ENCODE measurements around the gene FLT3. TPM values are rescaled to one million over a fixed set of nuclear protein-coding genes. Genes with fewer than 3 reads are reported as not detected.

FLT3 gene
- total RNA-seq, 3 donors from 2014 or later, result 0.08 to 0.11 TPM; not detected in 1

DNA sequence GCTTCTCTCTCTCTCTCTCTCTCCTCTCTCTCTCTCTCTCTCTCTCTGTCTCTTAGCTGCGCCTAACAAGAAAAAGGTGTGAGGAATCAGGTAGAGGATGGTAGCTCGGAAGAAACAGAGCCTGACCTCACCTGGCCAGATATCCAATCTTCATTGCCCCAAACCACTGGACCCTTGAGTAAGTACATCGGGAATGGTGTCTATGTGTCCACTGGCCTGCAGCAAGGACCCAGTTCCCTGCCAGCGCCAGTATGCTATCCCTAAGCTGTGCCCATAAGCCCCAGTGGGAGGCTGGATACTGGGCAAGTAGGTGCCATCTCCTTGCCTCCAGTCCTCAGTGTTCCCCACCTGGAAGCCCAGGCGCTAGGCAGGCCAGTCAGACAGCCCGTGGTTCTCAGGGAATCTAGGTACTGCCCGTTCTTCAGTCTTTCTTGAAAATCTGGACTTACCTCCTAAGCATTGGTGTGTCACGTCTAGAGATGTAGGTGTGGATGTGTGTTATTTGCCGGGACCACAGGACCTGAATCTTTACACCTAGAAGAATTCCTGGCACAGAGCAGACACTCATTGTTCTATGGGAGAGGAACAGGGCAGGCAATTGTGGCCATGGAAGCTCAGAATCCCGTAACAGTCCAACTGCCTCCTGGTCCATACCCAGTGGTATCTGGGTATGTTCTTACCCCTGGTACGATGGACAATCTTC is 119.2 kb downstream of the FLT3 start:
- Mint-ChIP-seq H3K27me3 (ENCODE audit: low read depth) (peaks cover 75% of the 10 kb centered on the region), H3K4me3 (no peak overlapping the region), H3K9me3 (no peaks in the 10 kb centered on the region), H3K36me3 (ENCODE audit: insufficient read depth) (no peaks in the 10 kb centered on the region), H3K4me1 (ENCODE audit: low read depth) (peaks cover 22% of the 10 kb centered on the region)
- no peak for DNase-seq
- ATAC-seq, result no peak

DNA sequence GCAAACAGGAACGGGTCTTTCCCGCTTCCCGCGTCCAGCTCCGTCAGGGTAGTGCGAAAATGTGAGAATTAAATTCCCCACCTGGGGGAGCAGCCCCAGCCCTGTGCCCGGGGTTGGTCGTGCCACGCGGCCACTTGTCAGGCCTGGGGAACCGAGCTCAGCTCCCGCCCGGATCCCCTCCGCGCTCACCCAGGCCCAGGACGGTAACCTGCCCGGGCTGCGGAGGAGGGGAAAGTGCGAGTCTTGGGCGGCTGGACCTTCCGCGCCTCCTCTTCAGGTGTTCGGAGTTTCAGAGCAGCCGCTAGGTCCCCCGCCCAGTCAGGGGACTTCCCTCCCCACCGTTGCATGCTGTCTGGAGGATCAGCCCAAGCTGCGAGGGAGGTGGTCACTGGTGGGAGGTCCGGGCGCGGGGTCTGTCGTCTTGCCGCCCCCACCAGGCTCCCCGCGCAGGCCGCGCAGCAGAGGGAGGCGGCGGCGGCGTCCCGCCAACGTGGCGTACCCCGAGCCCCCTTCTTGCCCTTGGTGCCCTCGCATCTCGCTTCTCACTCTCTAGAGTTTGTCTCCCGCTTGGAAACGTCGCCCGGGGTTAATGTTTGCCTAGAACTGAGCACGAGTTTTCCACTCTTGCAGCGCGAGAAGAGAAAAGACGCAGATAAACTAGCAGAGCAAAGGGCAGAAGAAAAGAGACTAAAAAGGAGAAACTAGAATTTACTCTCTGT is 119.9 kb downstream of the FLT3 start:
- no peaks in the 10 kb centered on the region for H3K9me3 Mint-ChIP-seq
- H3K4me1 Mint-ChIP-seq (ENCODE audit: low read depth), result peaks cover 24% of the 10 kb centered on the region

GRCh38 chr13:27979765-27980279 is 120.6 kb downstream of the FLT3 start:
- Mint-ChIP-seq H3K9me3 (no peaks in the 10 kb centered on the region), H3K4me3 (peak overlapping the region; percentile 2), H3K4me1 (ENCODE audit: low read depth) (peaks cover 25% of the 10 kb centered on the region), H3K27me3 (ENCODE audit: low read depth) (peaks cover 84% of the 10 kb centered on the region), H3K36me3 (ENCODE audit: insufficient read depth) (no peaks in the 10 kb centered on the region)
- ATAC-seq (no peak), DNase-seq (no peak)

More for the DNA sequence above, 119.9 kb downstream of the FLT3 start:
- DNase-seq (no peak), ATAC-seq (no peak)
- no peak overlapping the region for H3K4me3 Mint-ChIP-seq
- H3K36me3 Mint-ChIP-seq (ENCODE audit: insufficient read depth), result no peaks in the 10 kb centered on the region
- peaks cover 78% of the 10 kb centered on the region for H3K27me3 Mint-ChIP-seq (ENCODE audit: low read depth)

- no peak for DNase-seq
- ATAC-seq, result no peak
- no peaks in the 10 kb centered on the region for H3K9me3 Mint-ChIP-seq
- peaks cover 88% of the 10 kb centered on the region for H3K27me3 Mint-ChIP-seq (ENCODE audit: low read depth)
- H3K4me1 Mint-ChIP-seq (ENCODE audit: low read depth), result peaks cover 25% of the 10 kb centered on the region
- no peaks in the 10 kb centered on the region for H3K36me3 Mint-ChIP-seq (ENCODE audit: insufficient read depth)
- H3K4me3 Mint-ChIP-seq, result no peak overlapping the region
These were observed 121.3 kb downstream of the FLT3 start for GRCh38 chr13:27979001-27979643.

DNA sequence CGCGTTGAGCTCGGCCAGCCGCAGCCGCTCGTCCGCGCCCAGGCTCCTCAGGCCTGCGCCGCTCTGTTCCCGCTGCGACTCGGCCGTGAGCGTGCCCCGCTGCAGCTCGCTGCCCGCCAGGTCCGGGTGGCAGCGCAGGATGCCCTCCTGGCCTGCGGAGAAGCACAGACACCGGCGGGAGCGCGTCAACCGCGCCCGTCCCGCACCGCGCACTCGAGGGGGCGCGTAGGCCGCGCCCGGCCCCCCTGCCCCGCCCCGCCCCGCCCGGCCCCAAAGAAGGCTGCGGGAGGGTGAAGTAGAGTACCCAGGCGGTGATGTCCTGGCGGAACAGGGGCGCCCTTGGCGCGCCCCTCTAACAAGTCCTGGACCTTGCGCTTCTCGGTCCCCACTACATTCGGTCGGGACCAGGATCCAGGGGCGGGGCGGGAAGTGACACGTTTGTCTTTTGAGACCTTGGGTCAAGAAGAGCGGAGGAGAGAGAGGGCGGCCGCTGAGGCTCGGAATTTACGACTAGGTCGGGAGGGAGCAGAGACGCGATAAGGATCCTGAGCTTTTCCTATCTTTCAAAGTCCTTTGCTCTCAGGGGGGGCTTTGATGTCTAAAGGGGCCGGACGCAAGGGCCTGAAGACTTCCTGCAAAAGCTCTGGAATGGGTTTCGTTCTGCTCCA is 121.9 kb downstream of the FLT3 start:
- ATAC-seq (peak in 1 of 2 donors; percentile 10), DNase-seq (no peak)
- peaks cover 25% of the 10 kb centered on the region for H3K4me1 Mint-ChIP-seq (ENCODE audit: low read depth)
- no peak overlapping the region for H3K4me3 Mint-ChIP-seq
- no peaks in the 10 kb centered on the region for H3K9me3 Mint-ChIP-seq
- no peaks in the 10 kb centered on the region for H3K36me3 Mint-ChIP-seq (ENCODE audit: insufficient read depth)
- H3K27me3 Mint-ChIP-seq (ENCODE audit: low read depth), result peaks cover 88% of the 10 kb centered on the region

- Mint-ChIP-seq H3K27me3 (ENCODE audit: low read depth) (peaks cover 86% of the 10 kb centered on the region), H3K9me3 (no peaks in the 10 kb centered on the region), H3K4me3 (no peak overlapping the region), H3K36me3 (ENCODE audit: insufficient read depth) (no peaks in the 10 kb centered on the region), H3K4me1 (ENCODE audit: low read depth) (peaks cover 25% of the 10 kb centered on the region)
- DNase-seq, result no peak
- ATAC-seq, result peak in 1 of 2 donors; percentile 12
These were observed 122.7 kb downstream of the FLT3 start for GRCh38 chr13:27977476-27978300.

DNA sequence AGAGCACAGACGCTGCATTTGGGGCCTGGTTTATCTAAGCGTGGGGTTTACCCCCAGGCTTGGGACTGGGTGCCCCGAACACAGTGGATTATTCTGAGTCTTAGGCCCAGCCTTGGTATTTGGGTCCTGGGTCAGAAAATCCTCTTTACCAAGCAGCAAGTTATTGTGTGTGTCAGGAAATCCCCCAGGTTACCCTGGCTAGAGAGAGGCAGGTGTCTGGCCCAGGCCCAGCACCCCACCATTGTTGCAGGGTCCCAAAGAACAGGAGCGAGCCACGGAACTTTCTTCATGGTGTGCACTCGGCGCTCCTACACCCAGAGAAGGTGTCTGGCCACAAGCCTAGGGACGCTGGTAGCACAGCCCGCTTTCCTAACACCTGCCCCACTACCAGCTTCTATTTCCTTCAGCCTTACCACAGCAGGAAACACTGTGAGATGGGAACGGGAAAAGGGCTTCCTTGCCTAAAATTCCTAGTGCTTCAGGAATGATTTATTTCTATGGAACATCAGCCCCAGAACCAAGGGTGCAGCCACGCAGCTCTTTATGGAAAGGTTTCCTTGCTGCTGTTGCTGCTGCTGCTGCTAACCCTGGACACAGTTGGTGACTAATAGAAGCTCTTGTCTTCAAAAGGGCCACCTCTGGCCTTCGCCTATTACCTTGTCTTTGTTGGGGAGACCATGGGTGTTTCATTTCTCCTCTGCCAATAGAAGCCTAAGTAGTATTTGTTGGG is 123.8 kb downstream of the FLT3 start:
- Mint-ChIP-seq H3K27me3 (ENCODE audit: low read depth) (peaks cover 80% of the 10 kb centered on the region), H3K4me1 (ENCODE audit: low read depth) (peaks cover 25% of the 10 kb centered on the region), H3K9me3 (no peaks in the 10 kb centered on the region), H3K36me3 (ENCODE audit: insufficient read depth) (no peaks in the 10 kb centered on the region), H3K4me3 (no peak overlapping the region)
- DNase-seq, result no peak
- ATAC-seq, result no peak

DNA sequence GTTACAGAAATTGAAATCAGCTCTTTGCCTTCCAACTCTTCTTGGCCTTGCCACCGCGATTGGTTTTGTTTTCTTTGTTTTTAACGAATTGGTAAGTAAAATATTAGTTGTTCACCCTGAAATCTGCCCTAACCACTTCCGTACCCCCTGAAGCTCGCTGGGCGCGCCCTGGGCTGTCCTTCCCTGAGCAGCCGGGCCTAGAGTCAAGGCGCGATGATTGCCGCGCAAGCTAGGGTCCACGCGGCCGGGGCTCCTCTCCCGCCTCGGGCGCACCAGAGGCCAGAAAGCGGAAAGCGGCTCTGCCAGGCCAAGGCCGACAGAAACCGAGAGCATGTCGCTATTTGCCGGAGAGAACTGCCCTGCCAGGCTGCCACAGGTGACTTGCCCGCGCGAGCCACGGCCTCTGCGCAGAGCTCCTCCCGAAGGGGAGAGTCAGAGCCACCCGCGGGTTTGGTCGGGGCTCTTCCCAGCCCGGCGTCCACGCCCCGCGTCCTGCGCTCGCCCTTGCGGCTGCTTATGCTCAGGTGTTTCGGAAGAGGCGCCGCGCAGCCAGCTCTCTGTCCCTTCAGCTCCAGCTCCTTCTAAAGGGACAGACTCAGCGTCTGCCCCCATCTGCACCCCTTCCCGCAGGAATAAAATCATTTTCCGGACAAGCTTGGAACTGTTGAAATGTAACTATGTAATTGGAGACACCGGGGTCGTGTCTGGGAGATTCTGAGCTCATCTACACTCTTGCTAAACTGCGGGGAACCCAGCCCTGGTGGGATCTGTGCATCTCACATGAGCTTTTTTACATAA is 124.6 kb downstream of the FLT3 start:
- peaks cover 80% of the 10 kb centered on the region for H3K27me3 Mint-ChIP-seq (ENCODE audit: low read depth)
- H3K36me3 Mint-ChIP-seq (ENCODE audit: insufficient read depth), result no peaks in the 10 kb centered on the region
- DNase-seq (no peak), ATAC-seq (no peak)
- peaks cover 24% of the 10 kb centered on the region for H3K4me1 Mint-ChIP-seq (ENCODE audit: low read depth)
- H3K9me3 Mint-ChIP-seq, result no peaks in the 10 kb centered on the region
- no peak overlapping the region for H3K4me3 Mint-ChIP-seq

DNA sequence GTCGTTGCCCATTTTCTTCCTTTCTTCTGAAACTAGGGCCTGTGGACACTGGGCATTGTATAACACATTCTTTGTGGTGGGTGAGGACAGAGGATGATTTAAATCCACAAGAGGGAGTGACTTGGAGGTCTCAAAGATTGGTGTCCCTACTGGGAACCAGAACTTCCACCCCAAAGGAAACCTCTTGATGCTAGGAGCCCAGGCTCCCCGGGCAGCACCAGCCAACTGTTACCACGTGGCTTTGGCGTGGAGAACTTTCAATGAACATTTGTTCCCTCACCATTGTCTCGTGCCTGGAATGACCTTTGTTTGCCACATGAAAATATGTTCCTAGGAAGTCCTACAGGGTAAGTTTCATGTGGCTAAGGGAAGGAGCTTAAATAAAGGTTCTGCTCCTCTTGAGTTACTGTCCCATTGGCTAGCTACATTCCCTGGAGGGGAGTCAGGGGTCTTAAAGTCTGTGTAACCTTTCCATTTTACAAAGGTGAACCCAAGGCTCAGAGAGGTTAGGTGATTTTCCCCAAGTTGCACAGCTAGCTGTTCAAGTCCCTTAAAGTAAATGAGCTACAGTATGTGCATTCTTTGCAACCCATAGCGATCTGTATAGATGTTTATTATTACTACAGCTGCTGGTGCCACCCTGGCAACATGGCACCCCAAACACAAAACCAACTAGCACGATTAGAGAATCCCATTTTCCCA is 126.3 kb downstream of the FLT3 start:
- no peak for ATAC-seq
- no peaks in the 10 kb centered on the region for H3K9me3 Mint-ChIP-seq
- no peaks in the 10 kb centered on the region for H3K36me3 Mint-ChIP-seq (ENCODE audit: insufficient read depth)
- DNase-seq, result no peak
- H3K4me1 Mint-ChIP-seq (ENCODE audit: low read depth), result peaks cover 20% of the 10 kb centered on the region
- no peak overlapping the region for H3K4me3 Mint-ChIP-seq
- H3K27me3 Mint-ChIP-seq (ENCODE audit: low read depth), result peaks cover 84% of the 10 kb centered on the region

DNA sequence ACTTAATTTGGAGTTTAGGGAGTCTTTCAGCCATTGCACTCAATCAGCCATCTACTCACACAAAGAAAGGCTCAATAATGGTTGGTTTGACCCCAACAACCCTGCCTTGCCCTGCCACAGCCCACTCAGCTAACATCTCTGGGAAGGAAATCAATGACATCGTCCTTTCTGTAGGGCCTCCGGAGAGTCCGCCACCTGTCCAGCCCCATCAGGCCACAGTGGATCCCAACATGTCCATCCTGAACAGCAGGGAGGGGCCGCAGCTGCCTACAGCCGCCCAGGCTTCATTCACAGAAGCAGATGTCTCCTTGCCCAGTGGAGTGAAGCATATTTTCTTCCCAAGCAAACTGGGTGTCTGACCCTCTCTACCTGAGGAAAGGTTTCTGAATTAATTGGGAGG is 127.1 kb downstream of the FLT3 start:
- Mint-ChIP-seq H3K36me3 (ENCODE audit: insufficient read depth) (no peaks in the 10 kb centered on the region), H3K27me3 (ENCODE audit: low read depth) (peaks cover 82% of the 10 kb centered on the region), H3K4me1 (ENCODE audit: low read depth) (peaks cover 15% of the 10 kb centered on the region), H3K4me3 (no peak overlapping the region), H3K9me3 (no peaks in the 10 kb centered on the region)
- ATAC-seq (no peak), DNase-seq (no peak)

DNA sequence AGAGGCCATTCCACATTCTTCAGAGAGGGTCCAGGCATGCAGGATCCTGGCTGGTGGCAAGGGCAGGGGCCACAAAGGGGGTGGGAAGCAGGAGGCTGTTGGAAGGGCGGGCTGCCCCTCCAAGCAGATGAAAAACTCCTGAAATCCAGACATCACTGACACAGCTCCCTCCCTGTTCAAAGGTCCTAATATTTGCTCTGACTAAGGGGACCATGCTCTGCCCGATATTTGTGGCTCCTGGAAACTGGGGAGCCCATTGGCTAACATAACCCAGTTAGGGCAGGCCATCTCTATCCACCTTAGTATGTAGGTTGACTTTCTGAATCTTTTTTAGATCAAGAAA is 127.9 kb downstream of the FLT3 start:
- Mint-ChIP-seq H3K36me3 (ENCODE audit: insufficient read depth) (no peaks in the 10 kb centered on the region), H3K4me3 (no peak overlapping the region), H3K27me3 (ENCODE audit: low read depth) (peaks cover 85% of the 10 kb centered on the region), H3K9me3 (no peaks in the 10 kb centered on the region), H3K4me1 (ENCODE audit: low read depth) (peaks cover 19% of the 10 kb centered on the region)
- no peak for DNase-seq
- no peak for ATAC-seq

DNA sequence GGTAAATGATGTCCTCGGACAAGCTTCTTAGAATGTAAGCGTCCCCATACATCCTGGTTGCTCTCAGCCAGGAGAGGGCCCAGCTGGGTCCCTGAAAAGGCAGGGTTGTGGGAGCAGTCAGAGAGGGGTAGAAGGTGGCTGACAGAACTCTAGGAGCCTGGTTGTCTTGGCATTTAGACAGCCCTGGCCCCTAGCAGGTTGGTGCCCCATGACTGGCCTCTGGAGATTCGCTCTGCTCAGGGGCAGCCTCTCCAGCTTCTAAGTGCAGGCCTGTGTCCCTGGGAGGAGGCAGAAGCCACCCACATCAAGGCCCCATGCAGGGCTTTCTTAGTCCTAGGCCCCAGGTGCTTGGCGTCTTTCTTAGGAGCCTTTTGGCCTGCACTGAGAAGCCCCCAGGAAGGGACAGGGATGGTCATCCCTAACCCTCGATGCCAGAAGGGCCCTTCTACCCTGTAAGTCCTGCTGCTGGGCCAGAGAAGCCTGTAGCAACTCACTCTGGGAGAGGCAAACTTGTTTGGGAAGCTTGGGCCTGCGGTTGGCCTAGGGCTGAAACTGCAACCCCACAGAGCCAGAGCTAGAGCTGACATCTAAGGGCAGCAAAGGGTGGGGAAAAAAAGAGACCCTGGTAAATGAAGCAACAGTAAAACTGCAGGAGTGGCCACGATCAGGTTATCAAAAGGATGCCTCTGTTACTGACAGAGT is 128.4 kb downstream of the FLT3 start:
- ATAC-seq, result no peak
- Mint-ChIP-seq H3K4me1 (ENCODE audit: low read depth) (peaks cover 23% of the 10 kb centered on the region), H3K9me3 (no peaks in the 10 kb centered on the region), H3K27me3 (ENCODE audit: low read depth) (peaks cover 85% of the 10 kb centered on the region), H3K4me3 (no peak overlapping the region), H3K36me3 (ENCODE audit: insufficient read depth) (no peaks in the 10 kb centered on the region)
- DNase-seq, result no peak
